Renal cortical epithelial cell (primary cell): Measurements from ENCODE around the gene KRTAP10-8. TPM values are rescaled to one million over a fixed set of nuclear protein-coding genes. Genes with fewer than 3 reads are reported as not detected.
"Not testable (repeated sequence)": the region's sequence is repeated elsewhere in the genome, so short reads cannot be mapped to it uniquely, and the experiment has no call there.

ENCODE experiments used
- DNase-seq: peaks from one replicate; pipeline ENCODE4 v3.0.0-alpha.2; 2011; ENCODE audit warnings: low read depth
- total RNA-seq: library from RNA; depleted of rRNA; stranded (reverse); fragments of >200 nt; gene quantifications from 2 replicates; pipeline ENCODE4 v1.2.3, GENCODE V29; 2014

KRTAP10-8 gene, protein sequence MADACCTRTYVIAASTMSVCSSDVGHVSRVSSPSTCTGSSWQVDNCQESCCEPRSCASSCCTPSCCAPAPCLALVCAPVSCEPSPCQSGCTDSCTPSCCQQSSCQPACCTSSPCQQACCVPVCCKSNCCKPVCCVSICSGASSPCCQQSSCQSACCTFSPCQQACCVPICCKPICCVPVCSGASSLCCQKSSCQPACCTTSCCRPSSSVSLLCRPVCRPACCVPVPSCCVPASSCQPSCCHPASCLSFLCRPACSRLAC
- not detected in 2 replicates for total RNA-seq

DNA sequence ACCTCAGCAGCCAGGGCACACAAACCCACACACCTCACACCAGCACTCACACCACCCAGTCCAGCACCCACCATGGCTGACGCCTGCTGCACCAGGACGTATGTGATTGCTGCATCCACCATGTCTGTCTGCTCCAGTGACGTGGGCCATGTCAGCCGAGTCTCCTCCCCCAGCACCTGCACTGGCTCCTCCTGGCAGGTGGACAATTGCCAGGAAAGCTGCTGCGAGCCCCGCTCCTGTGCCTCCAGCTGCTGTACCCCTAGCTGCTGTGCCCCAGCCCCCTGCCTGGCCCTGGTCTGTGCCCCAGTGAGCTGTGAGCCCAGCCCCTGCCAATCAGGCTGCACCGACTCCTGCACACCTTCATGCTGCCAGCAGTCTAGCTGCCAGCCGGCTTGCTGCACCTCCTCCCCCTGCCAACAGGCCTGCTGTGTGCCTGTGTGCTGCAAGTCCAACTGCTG is at the start of gene KRTAP10-8:
Gene KRTAP10-8, plus strand, starts transcription at position 51 of the 458 bp plus-strand sequence. Its CDS starts 22 bp downstream, at position 73.
- DNase-seq: no peak

- DNase-seq: no peak
Observed at GRCh38 chr21:44564099-44564498, 47.8 kb upstream of the KRTAP10-8 start.

DNA sequence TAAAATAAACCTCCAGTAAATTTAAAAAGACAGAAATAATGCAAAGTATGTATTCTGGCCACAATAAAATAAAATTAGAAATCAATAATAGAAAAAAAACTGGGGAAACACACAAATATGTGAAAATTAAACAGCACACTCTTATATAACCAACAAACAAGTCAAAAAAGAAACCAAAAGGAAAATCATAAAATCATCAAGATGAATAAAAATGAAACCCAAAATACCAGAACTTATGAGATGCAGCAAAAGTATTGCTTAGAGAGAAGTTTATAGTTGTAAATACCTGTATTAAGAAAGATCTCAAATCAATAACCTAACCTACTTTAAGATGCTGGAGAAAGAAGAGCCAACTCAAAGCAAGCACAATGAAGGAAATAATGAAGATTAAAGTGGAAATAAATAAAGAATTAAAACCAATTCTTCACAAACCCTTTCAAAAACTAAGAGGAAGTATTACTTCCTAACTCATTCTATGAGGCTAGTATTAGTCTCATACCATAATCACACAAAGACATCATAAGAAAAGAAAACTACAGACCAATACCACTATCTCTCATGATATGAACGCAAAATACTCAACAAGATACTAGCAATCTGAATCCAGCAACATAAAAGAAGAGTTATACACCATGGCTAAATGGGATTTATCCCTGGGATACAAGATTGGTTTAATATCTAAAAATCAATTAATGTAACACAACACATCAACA is 46.8 kb upstream of the KRTAP10-8 start:
- no peak for DNase-seq

- DNase-seq: no peak
Observed at GRCh38 chr21:44566403-44566802, 45.5 kb upstream of the KRTAP10-8 start.

DNA sequence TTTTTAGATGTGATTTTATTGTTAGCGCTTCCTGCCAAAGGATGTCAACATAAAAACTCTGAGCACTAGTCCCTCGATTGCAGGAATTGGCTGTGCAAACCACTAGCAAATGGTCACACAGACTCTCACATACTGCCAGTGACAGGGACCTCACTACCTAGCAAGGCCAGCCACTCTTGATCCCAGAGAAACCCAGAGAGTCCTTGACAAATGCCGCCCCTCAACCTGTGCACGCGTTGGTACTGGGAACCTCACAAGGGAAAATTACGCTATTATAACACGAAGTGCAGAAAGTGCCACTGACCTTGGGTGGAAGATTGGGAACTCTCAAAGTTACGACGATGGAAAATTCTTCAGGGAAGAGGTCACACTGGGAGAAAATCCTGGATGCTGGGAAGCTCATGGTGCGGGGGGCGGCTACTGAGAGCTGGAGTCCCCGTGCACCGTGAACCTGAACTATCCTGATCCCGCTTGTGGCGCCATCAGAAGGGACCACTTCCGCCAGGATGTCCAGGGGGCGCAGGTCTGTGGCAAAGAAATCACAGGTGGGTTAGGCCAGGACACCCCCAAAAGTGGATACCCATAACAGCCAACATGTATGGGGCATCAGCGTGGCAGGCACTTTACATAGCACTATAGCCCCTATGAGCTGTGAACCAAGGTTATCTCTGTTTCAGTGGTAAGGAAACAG is 44.3 kb upstream of the KRTAP10-8 start:
- DNase-seq: no peak

DNA sequence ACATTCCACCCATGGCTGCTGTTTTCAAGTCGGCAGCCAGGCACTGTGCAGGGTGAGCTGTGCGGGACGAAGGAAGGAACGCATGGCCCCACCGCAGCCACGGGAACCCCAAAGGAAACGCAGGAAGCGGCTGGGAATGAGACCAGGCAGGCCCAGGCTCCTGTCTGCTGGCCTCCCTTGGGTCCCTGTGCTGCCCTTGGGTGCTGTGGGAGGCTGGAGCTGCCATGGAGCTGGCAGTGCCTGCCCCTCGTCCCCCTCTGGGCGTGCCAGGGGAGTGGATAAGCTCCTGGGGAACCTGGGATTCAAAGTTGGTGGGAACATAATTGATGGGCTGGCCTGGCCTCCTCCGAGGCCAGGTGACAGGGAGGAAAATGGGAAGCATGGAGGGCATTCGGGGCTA is 43.6 kb upstream of the KRTAP10-8 start:
- no peak for DNase-seq

- DNase-seq: no peak
Observed at GRCh38 chr21:44568667-44569556, 43.0 kb upstream of the KRTAP10-8 start.

DNA sequence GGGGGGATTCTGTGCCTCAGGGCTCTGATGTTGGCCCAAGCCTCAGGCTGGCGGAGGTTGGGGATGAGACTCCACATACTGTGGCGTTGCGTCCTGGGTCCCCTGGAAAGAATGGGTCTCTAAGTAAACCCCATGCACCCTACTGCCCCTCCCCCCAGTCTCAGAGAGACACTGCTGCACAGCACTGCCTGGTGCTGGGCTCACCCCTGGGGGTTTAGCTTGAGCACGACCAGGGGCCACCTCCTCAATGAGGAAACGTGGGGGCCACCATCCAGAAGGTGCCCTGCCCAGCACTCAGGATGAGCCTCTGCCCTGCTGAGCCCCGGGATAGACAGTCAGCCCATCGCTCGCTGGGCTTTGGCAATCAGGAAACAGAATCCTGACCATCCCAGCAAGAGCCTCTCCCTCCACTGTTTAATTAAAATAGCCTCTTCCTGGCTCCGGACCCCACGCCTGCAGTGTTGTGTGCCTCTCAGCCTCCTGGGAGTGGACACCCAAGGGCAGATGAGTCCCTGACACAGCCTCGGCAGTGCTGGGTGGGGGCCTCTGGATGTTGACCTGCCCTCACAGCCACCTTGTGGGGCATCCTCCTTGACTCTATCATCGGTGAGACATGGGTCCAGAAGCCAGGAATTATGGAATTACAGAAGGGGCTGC is 41.9 kb upstream of the KRTAP10-8 start:
- no peak for DNase-seq

DNA sequence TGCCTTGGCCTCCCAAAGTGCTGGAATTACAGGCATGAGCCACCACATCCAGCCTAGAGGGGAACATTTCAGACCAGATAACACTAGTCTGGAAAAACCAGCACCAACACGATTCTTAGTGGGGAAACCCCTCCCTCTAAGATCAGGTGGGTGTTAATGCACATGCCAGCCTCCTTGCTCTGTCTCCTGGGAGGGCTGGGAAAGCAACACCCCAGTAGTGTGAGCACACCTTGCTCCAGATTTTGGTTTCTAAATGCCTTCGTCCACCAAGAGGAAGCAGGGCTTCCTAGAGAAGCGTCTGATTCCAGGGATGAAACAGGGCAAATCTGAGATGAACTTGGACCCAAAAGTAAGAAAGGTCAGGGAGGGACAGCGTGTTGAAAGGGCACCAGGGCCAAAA is 40.6 kb upstream of the KRTAP10-8 start:
- DNase-seq: no peak

- DNase-seq: no peak
Observed at GRCh38 chr21:44571844-44572782, 39.8 kb upstream of the KRTAP10-8 start.

DNA sequence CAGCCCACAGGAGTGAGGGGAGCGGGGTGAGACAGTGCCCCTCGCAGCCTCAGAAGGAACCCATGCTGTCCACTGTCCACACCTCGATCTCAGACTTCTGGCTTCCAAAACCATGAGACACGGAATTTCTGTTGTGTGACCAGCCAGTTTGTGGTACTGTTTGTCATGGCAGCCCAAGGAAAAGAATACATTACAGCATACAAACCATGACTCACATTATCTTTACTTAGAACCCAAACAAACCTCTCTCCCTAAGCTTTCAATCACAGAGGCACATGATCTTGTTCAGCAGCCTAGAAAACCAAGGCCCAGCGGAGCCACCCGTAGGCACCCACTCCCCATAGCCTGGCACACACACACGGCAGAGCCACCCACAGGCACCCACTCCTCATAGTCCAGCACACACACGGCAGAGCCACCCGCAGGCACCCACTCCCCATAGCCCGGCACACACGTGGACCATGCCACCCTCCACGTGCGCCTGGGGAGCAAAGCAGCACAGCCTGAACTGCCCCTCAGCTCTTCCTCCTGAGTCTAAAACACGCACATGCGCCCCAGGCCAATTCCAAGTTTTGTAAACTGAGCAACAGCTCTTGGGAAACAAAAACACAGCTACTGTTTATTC is 38.8 kb upstream of the KRTAP10-8 start:
- DNase-seq: no peak

- not testable (repeated sequence) for DNase-seq
Observed at GRCh38 chr21:44573630-44574456, 38.0 kb upstream of the KRTAP10-8 start, which contains the start of gene KRTAP10-4. Gene KRTAP10-4, plus strand, starts transcription at chr21:44573729. Its CDS starts 30 bp downstream, at chr21:44573759.

- no peak for DNase-seq
Observed at GRCh38 chr21:44574457-44575306, 37.2 kb upstream of the KRTAP10-8 start.

DNA sequence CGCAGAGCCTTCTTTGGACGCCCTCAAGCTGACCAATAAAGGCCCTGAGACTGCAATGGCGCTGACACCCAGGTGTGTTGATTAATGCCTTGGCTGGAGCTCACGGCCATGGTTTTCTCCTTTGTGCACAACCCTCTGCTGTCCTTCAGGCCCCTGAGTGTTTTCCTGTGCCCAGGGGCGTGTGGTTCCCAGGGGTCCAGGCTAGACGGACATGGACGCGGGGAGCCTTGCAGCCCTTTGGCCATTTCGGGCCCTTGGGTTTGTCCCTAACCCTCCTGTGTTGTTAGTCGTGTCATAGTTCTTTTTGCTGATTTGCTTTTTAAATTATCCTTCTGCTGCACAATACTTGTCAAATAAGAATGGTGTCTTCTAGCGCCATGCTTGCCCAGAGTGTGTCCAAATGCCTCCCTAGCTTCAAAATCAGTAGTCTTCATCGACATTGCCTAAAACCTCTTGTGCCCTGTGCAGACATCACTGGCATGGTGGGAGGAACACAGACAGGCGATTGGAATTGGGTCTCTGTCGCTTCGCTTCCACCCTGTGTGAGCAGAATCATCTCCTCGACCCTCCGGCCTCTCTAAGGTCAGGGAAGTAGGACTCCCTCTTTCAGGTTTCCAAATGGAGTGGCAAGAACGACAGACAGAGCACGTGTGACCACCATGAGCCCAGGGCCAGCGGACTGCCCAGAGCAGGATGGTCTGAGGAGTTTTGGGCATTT is 36.4 kb upstream of the KRTAP10-8 start:
- DNase-seq: no peak

- no peak for DNase-seq
Observed at GRCh38 chr21:44576025-44576420, 35.9 kb upstream of the KRTAP10-8 start.

DNA sequence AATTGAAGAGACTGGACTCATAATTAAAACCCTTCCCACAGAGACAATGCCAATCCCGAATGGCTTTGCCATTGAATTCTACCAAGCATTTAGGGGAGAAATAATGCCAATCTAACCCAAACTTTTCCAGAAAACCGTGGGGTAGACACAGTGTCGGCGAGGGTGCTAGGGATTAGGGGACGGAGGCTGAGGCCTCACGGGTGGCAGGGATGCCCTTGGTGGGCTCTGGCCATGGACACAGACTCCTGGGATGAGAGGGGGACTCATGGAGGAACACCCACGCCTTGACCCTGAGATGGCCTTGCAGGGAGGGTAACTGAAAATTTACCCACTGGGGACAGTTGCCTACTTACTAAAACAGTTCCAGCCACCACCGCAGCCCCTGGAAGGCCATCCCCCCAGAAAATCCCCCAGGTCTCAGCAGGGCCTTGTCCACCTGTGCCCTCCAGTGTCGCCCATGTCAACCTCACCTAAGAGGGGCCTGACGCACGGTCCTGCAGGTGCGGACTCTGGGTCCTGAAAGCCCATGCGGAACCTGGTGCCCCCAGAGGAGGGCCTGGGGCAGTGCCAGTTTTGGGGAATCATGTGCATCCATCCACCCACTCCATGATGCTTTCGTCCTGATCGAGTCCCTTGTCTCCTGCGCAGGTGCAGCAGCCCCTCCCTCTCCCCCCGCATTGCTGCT is 33.4 kb upstream of the KRTAP10-8 start:
- no peak for DNase-seq
